Kidney epithelial cell (primary cell): Measurements from ENCODE around the gene NTM. TPM values are rescaled to one million over a fixed set of nuclear protein-coding genes. Genes with fewer than 3 reads are reported as not detected.

Experiments used
- DNase-seq: peaks from one replicate; pipeline ENCODE4 v3.0.0-alpha.2; 2010; ENCODE audit warnings: low read depth
- H3K27me3 ChIP-seq: 2 replicates; pipeline ENCODE4 v1.6.0; 2011; ENCODE audit warnings: low read length; ENCODE audit not compliant: control insufficient read depth, insufficient read depth
- H3K36me3 ChIP-seq: 2 replicates; pipeline ENCODE4 v1.5.1; 2011; ENCODE audit warnings: low read length; ENCODE audit not compliant: control insufficient read depth, insufficient read depth
- H3K4me3 ChIP-seq: 2 replicates; pipeline ENCODE4 v1.5.1; 2011; ENCODE audit warnings: low read depth, mild to moderate bottlenecking, control low read depth, low read length
- CTCF ChIP-seq: IDR thresholded peaks from 2 replicates; pipeline ENCODE4 v1.5.1; 2011; ENCODE audit warnings: mild to moderate bottlenecking, moderate library complexity, low read length, control low read depth, inconsistent platforms; ENCODE audit not compliant: insufficient read depth, poor library complexity, severe bottlenecking
- total RNA-seq: library from RNA; depleted of rRNA; stranded (reverse); fragments of >200 nt; gene quantifications from 2 replicates; pipeline ENCODE4 v1.2.3, GENCODE V29; 2015

NTM gene
- total RNA-seq, 1 donor from 2014 or later, result 111 TPM

DNA sequence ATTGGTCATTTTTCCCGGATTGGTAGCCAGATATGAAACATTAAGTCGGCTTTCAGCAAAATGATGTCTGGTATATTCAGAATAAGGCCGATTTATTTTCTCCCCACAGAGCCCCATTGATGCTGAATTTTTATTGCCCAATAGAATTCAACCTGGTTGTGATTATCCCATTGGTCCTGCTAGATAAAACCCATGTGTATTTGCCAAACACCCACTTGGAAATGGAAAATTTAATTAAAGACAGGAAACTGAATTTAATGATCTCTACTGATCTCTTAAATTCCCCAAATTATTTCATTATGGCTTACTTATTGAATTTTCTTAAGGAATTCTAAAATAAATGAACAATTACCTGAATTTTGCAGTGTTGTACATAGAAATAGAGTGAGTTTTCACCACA is 609.8 kb downstream of the NTM start:
- TF ChIP-seq CTCF, result no peak
- DNase-seq, result no peak
- no peak overlapping the region for H3K4me3 ChIP-seq
- H3K36me3 ChIP-seq, result no peaks in the 10 kb centered on the region
- H3K27me3 ChIP-seq, result no peaks in the 10 kb centered on the region

GRCh38 chr11:131980888-131981668 is 610.7 kb downstream of the NTM start:
- H3K27me3 ChIP-seq, result no peaks in the 10 kb centered on the region
- DNase-seq, result no peak
- H3K36me3 ChIP-seq, result no peaks in the 10 kb centered on the region
- H3K4me3 ChIP-seq, result no peak overlapping the region
- no peak for TF ChIP-seq CTCF

GRCh38 chr11:131982154-131982553 is 611.7 kb downstream of the NTM start:
- Histone ChIP-seq H3K27me3 (no peaks in the 10 kb centered on the region), H3K4me3 (no peak overlapping the region), H3K36me3 (no peaks in the 10 kb centered on the region)
- DNase-seq, result no peak
- no peak for TF ChIP-seq CTCF

DNA sequence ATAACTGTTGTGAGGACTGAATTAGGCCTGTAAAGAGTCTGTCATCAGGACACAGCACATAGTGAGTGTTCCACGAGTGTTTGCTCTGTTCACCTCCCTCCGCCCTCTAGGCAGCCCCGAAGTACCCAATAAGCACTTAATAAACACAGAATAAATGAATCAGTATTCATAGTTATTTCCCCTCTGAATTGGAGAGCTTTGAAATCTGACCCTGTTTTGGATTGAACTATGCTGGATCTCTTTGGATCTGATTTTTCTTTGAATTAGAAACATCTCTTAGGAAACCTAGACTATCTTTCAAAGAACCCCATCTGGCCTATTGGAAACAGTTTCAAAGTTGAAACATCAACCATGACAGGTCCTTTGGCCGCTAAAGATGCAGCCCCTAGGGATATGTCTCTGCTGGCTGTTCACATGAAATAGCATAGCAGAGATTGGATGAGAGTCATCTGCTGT is 615.5 kb downstream of the NTM start:
- H3K27me3 ChIP-seq, result no peaks in the 10 kb centered on the region
- TF ChIP-seq CTCF, result no peak
- no peak for DNase-seq
- no peak overlapping the region for H3K4me3 ChIP-seq
- no peaks in the 10 kb centered on the region for H3K36me3 ChIP-seq

DNA sequence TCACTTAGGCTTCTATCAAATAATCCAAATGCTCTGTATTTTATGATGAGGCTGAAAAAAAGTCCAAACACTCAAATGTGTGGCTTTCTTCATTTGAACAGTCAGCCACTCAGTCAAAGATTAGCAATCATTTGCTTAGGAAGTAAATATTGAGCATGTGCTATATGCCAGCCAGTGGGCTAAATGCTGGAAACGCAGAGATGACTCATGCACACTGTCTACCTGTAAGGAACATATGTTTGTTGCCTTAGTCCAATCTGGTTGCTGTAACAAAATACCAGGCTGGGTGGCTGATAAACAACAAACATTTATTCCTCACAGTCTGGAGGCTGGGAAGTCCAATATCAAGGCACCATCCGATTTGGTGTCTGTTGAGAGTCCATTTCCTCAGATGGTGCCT is 617.3 kb downstream of the NTM start:
- H3K36me3 ChIP-seq, result no peaks in the 10 kb centered on the region
- H3K27me3 ChIP-seq, result no peaks in the 10 kb centered on the region
- DNase-seq, result no peak
- no peak overlapping the region for H3K4me3 ChIP-seq
- TF ChIP-seq CTCF, result no peak

GRCh38 chr11:131991606-131992005 is 621.2 kb downstream of the NTM start:
- Histone ChIP-seq H3K27me3 (no peaks in the 10 kb centered on the region), H3K4me3 (no peak overlapping the region), H3K36me3 (no peaks in the 10 kb centered on the region)
- no peak for DNase-seq
- no peak for TF ChIP-seq CTCF
